ENCODE results near the gene MRGPRX2.

DNA sequence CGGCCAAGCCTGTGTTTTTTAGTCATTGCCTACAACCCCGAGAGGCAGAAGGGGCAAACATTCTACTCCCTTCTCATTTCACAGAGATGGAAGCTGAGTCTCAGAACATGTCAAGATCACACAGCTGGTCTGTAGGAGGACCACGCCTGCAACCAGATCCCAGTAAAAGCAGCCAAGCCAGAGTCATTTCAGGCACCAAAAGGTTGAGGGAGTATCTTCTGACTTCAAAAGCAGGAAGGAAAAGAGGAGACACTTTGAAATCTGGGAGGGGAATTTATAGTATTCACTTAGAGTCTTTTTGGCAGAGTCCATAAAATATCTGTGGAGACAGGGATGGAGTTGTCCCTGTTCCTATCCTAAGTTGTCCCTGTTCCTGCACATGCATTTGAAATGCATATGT is 38.6 kb upstream of the MRGPRX2 start:
- no peak for TF ChIP-seq STAT5B (CRISPR knock-in tag; IDR thresholded peaks at IDR 0.05)
- TF ChIP-seq, protein P1, sequence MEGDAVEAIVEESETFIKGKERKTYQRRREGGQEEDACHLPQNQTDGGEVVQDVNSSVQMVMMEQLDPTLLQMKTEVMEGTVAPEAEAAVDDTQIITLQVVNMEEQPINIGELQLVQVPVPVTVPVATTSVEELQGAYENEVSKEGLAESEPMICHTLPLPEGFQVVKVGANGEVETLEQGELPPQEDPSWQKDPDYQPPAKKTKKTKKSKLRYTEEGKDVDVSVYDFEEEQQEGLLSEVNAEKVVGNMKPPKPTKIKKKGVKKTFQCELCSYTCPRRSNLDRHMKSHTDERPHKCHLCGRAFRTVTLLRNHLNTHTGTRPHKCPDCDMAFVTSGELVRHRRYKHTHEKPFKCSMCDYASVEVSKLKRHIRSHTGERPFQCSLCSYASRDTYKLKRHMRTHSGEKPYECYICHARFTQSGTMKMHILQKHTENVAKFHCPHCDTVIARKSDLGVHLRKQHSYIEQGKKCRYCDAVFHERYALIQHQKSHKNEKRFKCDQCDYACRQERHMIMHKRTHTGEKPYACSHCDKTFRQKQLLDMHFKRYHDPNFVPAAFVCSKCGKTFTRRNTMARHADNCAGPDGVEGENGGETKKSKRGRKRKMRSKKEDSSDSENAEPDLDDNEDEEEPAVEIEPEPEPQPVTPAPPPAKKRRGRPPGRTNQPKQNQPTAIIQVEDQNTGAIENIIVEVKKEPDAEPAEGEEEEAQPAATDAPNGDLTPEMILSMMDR (CRISPR knock-in tag; IDR thresholded peaks at IDR 0.05) = no peak
